Measurements from ENCODE around the gene CDC5L. TPM values are rescaled to one million over a fixed set of nuclear protein-coding genes. Genes with fewer than 3 reads are reported as not detected.
A peak's percentile ranks its signal among the peaks of the same experiment; 100 is the strongest.

The CDC5L gene
- total RNA-seq, 2 donors from 2014 or later = 16.4 to 16.5 TPM

DNA sequence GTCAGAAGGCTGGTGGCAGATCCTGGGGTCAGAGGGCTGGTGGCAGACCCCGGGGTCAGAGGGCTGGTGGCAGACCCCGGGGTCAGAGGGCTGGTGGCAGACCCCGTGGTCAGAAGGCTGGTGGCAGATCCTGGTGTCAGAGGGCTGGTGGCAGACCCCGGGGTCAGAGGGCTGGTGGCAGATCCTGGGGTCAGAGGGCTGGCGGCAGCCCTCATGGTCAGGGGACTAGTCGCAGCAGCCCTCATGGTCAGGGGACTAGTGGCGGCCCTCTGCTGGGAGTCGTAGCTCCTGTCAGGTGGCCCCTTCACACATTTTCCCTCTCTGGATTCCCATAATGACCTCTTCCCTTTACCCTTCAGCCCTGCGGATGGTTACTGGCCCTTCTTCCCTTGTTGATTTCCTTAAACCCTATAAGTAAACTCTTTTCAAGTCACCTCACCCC is 86.7 kb downstream of the CDC5L start:
- no peak overlapping the region for H3K27ac ChIP-seq

DNA sequence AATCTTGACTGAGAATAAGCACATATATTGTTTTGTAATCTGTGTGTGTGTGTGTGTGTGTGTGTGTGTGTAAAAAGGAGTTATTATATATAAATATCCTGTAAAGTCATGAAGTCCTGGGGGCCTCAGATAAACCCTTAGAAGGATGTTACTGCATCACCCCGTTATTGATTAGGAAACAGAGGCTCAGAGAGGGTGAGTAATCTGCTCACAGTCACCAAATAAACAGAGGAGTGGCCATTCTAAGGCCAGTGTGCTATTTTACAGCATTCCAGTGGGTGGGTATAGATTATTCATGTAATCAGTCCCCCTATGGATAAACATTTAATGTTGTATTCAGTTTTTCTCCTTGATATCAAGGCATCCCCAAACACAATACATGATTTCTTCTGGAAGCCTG is 87.1 kb downstream of the CDC5L start:
- no peaks in the 10 kb centered on the region for H3K36me3 ChIP-seq
- no peak overlapping the region for H3K4me3 ChIP-seq
- TF ChIP-seq, protein P1, sequence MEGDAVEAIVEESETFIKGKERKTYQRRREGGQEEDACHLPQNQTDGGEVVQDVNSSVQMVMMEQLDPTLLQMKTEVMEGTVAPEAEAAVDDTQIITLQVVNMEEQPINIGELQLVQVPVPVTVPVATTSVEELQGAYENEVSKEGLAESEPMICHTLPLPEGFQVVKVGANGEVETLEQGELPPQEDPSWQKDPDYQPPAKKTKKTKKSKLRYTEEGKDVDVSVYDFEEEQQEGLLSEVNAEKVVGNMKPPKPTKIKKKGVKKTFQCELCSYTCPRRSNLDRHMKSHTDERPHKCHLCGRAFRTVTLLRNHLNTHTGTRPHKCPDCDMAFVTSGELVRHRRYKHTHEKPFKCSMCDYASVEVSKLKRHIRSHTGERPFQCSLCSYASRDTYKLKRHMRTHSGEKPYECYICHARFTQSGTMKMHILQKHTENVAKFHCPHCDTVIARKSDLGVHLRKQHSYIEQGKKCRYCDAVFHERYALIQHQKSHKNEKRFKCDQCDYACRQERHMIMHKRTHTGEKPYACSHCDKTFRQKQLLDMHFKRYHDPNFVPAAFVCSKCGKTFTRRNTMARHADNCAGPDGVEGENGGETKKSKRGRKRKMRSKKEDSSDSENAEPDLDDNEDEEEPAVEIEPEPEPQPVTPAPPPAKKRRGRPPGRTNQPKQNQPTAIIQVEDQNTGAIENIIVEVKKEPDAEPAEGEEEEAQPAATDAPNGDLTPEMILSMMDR (IDR thresholded peaks at IDR 0.05) = no peak
- H3K4me1 ChIP-seq = peaks cover 0 to 20% of the 10 kb centered on the region in 2 donors
- H3K9me3 ChIP-seq = no peaks in the 10 kb centered on the region
- no peak overlapping the region for H3K27ac ChIP-seq
- no peak for DNase-seq (ENCODE audit: low spot score)
- no peaks in the 10 kb centered on the region for H3K27me3 ChIP-seq

More for the DNA sequence above, 86.7 kb downstream of the CDC5L start:
- TF ChIP-seq, protein P1 (IDR thresholded peaks at IDR 0.05) = no peak
- H3K9me3 ChIP-seq = no peaks in the 10 kb centered on the region
- peaks cover 0 to 20% of the 10 kb centered on the region in 2 donors for H3K4me1 ChIP-seq
- no peaks in the 10 kb centered on the region for H3K27me3 ChIP-seq
- H3K36me3 ChIP-seq = no peaks in the 10 kb centered on the region
- H3K4me3 ChIP-seq = no peak overlapping the region
- no peak for DNase-seq (ENCODE audit: low spot score)

DNA sequence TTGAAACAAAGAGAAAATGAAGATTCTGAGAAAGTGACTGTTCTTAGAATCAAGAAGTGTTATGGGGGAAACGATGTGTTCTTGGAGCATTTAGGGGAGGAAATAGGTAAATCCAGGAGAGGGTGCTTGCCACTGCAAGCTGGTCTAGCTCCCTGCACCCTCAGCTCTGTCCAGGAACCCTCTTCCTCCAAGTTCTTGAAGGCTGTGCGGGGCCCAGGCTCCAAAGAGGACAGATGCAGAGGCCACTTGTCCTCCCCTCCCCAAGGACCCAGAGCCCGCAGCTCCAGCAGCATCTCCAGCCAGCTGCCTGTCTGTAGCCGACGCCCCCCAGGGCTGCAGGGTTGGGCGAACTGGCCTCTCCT is 87.9 kb downstream of the CDC5L start:
- TF ChIP-seq, protein P1 (IDR thresholded peaks at IDR 0.05) = no peak
- DNase-seq (ENCODE audit: low spot score) = no peak
- Histone ChIP-seq H3K4me1 (peaks cover 0 to 20% of the 10 kb centered on the region in 2 donors), H3K36me3 (no peaks in the 10 kb centered on the region), H3K9me3 (no peaks in the 10 kb centered on the region), H3K27ac (no peak overlapping the region), H3K4me3 (no peak overlapping the region), H3K27me3 (no peaks in the 10 kb centered on the region)

DNA sequence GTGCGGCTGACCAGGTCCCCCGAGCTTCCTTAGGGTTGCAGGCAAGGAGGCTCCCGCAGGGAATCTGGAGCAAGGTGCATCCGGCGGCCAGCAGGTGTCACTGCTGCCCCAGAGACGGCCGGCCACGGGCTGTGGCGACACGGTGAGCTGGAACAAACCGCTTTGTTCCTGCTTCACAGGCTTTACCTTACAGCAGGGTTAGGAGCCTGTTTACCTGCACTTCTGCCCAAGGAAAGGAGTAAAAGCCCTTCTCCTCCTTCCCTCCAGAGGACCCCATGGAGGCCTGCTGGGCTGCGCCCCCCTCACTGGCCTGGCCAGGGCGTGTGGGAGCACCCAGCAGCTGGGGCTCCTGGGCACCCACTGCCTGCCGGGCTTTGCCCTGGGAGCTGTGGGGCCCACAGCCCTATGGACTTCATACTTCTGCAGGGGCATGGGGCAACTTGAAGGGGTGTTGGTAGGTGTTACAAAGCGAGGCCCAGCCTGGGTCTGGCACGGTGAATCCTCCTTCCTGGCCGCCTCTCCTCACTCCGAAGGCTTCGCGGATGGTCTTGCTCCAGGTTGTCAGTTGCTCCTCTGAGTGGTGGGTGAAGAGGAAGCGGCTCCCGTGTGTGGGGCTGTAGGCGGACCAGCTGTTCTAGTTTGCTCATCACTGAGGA is 88.4 kb downstream of the CDC5L start:
- H3K36me3 ChIP-seq = no peaks in the 10 kb centered on the region
- H3K9me3 ChIP-seq = no peaks in the 10 kb centered on the region
- H3K27ac ChIP-seq = no peak overlapping the region
- peak; percentile 73 for DNase-seq (ENCODE audit: low spot score)
- H3K27me3 ChIP-seq = no peaks in the 10 kb centered on the region
- no peak overlapping the region for H3K4me3 ChIP-seq
- H3K4me1 ChIP-seq = peaks cover 0 to 20% of the 10 kb centered on the region in 2 donors
- TF ChIP-seq, protein P1 (IDR thresholded peaks at IDR 0.05) = peak; percentile 79 to 97

DNA sequence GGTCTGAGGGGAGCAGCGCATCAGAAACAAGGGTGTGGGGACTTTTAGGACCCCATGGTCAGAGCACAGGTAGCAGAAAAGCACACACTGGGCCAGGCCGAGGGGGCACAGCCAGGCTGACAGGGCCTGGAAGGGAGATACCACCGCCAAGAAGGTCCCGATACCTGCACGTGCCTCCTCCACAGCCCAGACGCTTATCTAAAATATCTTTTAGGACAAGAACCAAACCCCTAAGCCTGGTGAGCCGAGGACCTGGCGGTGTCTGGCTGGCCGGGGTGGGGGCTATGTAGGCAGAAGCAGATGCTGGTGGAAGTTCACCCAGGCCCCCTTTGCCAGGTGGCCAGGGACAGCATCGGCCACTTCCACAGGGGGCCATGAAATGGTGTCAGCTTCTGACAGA is 89.3 kb downstream of the CDC5L start:
- TF ChIP-seq, protein P1 (IDR thresholded peaks at IDR 0.05) = no peak
- no peaks in the 10 kb centered on the region for H3K36me3 ChIP-seq

More for the DNA sequence above, 89.3 kb downstream of the CDC5L start:
- H3K27me3 ChIP-seq = no peaks in the 10 kb centered on the region
- DNase-seq (ENCODE audit: low spot score) = no peak
- no peak overlapping the region for H3K27ac ChIP-seq
- no peaks in the 10 kb centered on the region for H3K9me3 ChIP-seq
- peaks cover 0 to 13% of the 10 kb centered on the region in 2 donors for H3K4me1 ChIP-seq
- no peak overlapping the region for H3K4me3 ChIP-seq

Data from right atrium auricular region (tissue), 2 donors.